CD4-positive, alpha-beta memory T cell (primary cell): Measurements from ENCODE around the gene NAA80. TPM values are rescaled to one million over a fixed set of nuclear protein-coding genes. Genes with fewer than 3 reads are reported as not detected.

Experiments
- CTCF ChIA-PET: fragments of 350-600 bp; sonication (Branson Sonifier 250); formaldehyde crosslinking; loops from one replicate; lab custom pipeline; 2021; ENCODE audit warnings: inconsistent platforms; ENCODE audit not compliant: partially characterized antibody; lab: Charles Lee
- POLR2A ChIA-PET: fragments of 350-600 bp; sonication (Branson Sonifier 250); formaldehyde crosslinking; loops from one replicate; lab custom pipeline; 2021; ENCODE audit not compliant: partially characterized antibody; lab: Charles Lee
- DNase-seq, 5 donors: peaks; one replicate each; pipeline versions ENCODE4 v3.0.0 to v3.0.0-alpha.2; 2020 to 2022; ENCODE audit warnings: mixed read lengths in 1 of 5
- H3K27ac ChIP-seq: one replicate; pipeline ENCODE4 v1.7.0; 2013; ENCODE audit warnings: low read depth, low read length
- H3K27me3 ChIP-seq: 2 replicates; pipeline ENCODE4 v1.7.0; 2013; ENCODE audit warnings: mild to moderate bottlenecking, low read length, moderate library complexity; ENCODE audit not compliant: insufficient read depth
- H3K36me3 ChIP-seq: 2 replicates; pipeline ENCODE4 v1.7.0; 2013; ENCODE audit warnings: mild to moderate bottlenecking, low read length, moderate library complexity; ENCODE audit not compliant: insufficient read depth
- H3K4me1 ChIP-seq: 2 replicates; pipeline ENCODE4 v1.7.0; 2013; ENCODE audit warnings: mild to moderate bottlenecking, low read length, moderate library complexity; ENCODE audit not compliant: insufficient read depth
- H3K4me3 ChIP-seq, 2 donors: one replicate each; pipeline ENCODE4 v1.7.0; 2013; ENCODE audit warnings: low read length in 2 of 2, mild to moderate bottlenecking in 1 of 2
- H3K9me3 ChIP-seq, 2 donors: one replicate each; pipeline ENCODE4 v1.7.0; 2013; ENCODE audit warnings: low read length in 2 of 2, control low read depth in 1 of 2; ENCODE audit not compliant: control insufficient read depth in 1 of 2
- H3K27ac Mint-ChIP-seq, 7 donors: one replicate each; pipeline ENCODE4 v1.8.0; 2020 to 2021; ENCODE audit warnings: mixed read lengths in 7 of 7, mild to moderate bottlenecking in 6 of 7, inconsistent platforms in 3 of 7, moderate library complexity in 3 of 7
- H3K27me3 Mint-ChIP-seq, 2 donors: one replicate each; pipeline ENCODE4 v1.8.0; 2020 to 2021; ENCODE audit warnings: mixed read lengths in 2 of 2
- H3K36me3 Mint-ChIP-seq, 2 donors: one replicate each; pipeline ENCODE4 v1.8.0; 2020 to 2021; ENCODE audit warnings: mixed read lengths in 2 of 2, inconsistent platforms in 1 of 2, mild to moderate bottlenecking in 1 of 2
- H3K4me1 Mint-ChIP-seq, 4 donors: one replicate each; pipeline ENCODE4 v1.8.0; 2020 to 2021; ENCODE audit warnings: mixed read lengths in 4 of 4, mild to moderate bottlenecking in 1 of 4
- H3K4me3 Mint-ChIP-seq, 8 donors: one replicate each; pipeline ENCODE4 v1.8.0; 2020 to 2021; ENCODE audit warnings: mixed read lengths in 8 of 8, mild to moderate bottlenecking in 7 of 8, moderate library complexity in 6 of 8, inconsistent platforms in 3 of 8
- H3K9me3 Mint-ChIP-seq, 8 donors: one replicate each; pipeline ENCODE4 v1.8.0; 2020 to 2021; ENCODE audit warnings: mixed read lengths in 8 of 8, mild to moderate bottlenecking in 5 of 8, inconsistent platforms in 3 of 8, moderate library complexity in 1 of 8
- intact Hi-C: fragments of 100-400 bp; cut with micrococcal nuclease; formaldehyde crosslinking; loops from one replicate; pipeline ENCODE4 v1.15.1; 2023
- polyA plus RNA-seq, 2 donors: library from polyadenylated mRNA; unstranded; fragments of 300-500 nt; fragmentation: Illumina TruSeq; gene quantifications; one replicate each; pipeline ENCODE4 v1.2.3, GENCODE V29; 2021
- total RNA-seq, 2 experiments: library from RNA; stranded (reverse); gene quantifications; one replicate each; pipeline ENCODE4 v1.2.3, GENCODE V29; 2021

Gene NAA80
- total and polyA plus RNA-seq, 4 experiments from 2014 or later = 16.7 to 33.7 (median 31.7) TPM

GRCh38 chr3:50268703-50269451 lies 30.3 kb downstream of the NAA80 start, which contains the start of gene SEMA3B:
Gene SEMA3B, plus strand, starts transcription at chr3:50269147. Its CDS starts 94 bp downstream, at chr3:50269241.
- H3K36me3 Mint-ChIP-seq = no peaks in the 10 kb centered on the region
- peaks cover 3 to 14% (median 5%) of the 10 kb centered on the region in 4 donors for H3K4me1 Mint-ChIP-seq
- ChIA-PET POLR2A (no interaction called here), CTCF (interaction anchor here (1.3 to 7.1 kb wide), 3 partner anchors 43 to 77 kb away, joined by 5 to 36 read pairs (median 10); no protein-coding TSS in a partner anchor)
- H3K27me3 Mint-ChIP-seq = peaks cover 2 to 12% of the 10 kb centered on the region in 2 donors
- intact Hi-C loops = no loop called here
- Histone ChIP-seq H3K4me3 (no peak within 1 kb of the TSS), H3K36me3 (no peaks in the 10 kb centered on the region), H3K27me3 (peaks cover 7% of the 10 kb centered on the region), H3K9me3 (no peaks in the 10 kb centered on the region), H3K27ac (no peak within 1 kb of the TSS), H3K4me1 (peaks cover 8% of the 10 kb centered on the region)
- peak within 1 kb of the TSS in 2 of 7 donors; percentile 28 to 84 for H3K27ac Mint-ChIP-seq
- peak in 1 of 5 donors; percentile 14 for DNase-seq
- no peak within 1 kb of the TSS for H3K4me3 Mint-ChIP-seq
- no peaks in the 10 kb centered on the region for H3K9me3 Mint-ChIP-seq

GRCh38 chr3:50268276-50268675 lies 30.9 kb downstream of the NAA80 start:
- Histone ChIP-seq H3K4me1 (peaks cover 4% of the 10 kb centered on the region), H3K9me3 (no peaks in the 10 kb centered on the region), H3K36me3 (no peaks in the 10 kb centered on the region), H3K27ac (no peak overlapping the region), H3K4me3 (no peak overlapping the region), H3K27me3 (peaks cover under 1% of the 10 kb centered on the region)
- intact Hi-C loops = no loop called here
- Mint-ChIP-seq H3K4me1 (peaks cover 3 to 9% (median 5%) of the 10 kb centered on the region in 4 donors), H3K27ac (peak overlapping the region in 1 of 7 donors; percentile 28), H3K36me3 (no peaks in the 10 kb centered on the region), H3K27me3 (peaks cover 2 to 12% of the 10 kb centered on the region in 2 donors), H3K9me3 (no peaks in the 10 kb centered on the region), H3K4me3 (no peak overlapping the region)
- POLR2A ChIA-PET = interaction anchor here (0.9 kb wide), 1 partner anchor 74 kb away, joined by 3 read pairs; no protein-coding TSS in a partner anchor
- CTCF ChIA-PET = no interaction called here
- no peak for DNase-seq

- Histone ChIP-seq H3K9me3 (no peaks in the 10 kb centered on the region), H3K27ac (no peak overlapping the region), H3K27me3 (no peaks in the 10 kb centered on the region), H3K36me3 (no peaks in the 10 kb centered on the region), H3K4me3 (no peak overlapping the region), H3K4me1 (no peaks in the 10 kb centered on the region)
- CTCF ChIA-PET = interaction anchor here (0.7 to 1.7 kb wide), 5 partner anchors 9 to 73 kb away, joined by 3 to 8 read pairs (median 3); no protein-coding TSS in a partner anchor
- Mint-ChIP-seq H3K27ac (no peak overlapping the region), H3K4me3 (no peak overlapping the region), H3K4me1 (peaks cover 0 to 4% (median 0%) of the 10 kb centered on the region in 4 donors), H3K27me3 (peaks cover 0 to 6% of the 10 kb centered on the region in 2 donors), H3K9me3 (peaks cover 0 to 2% (median 0%) of the 10 kb centered on the region in 8 donors), H3K36me3 (no peaks in the 10 kb centered on the region)
- DNase-seq = peak in 1 of 5 donors; percentile 27
- POLR2A ChIA-PET = interaction anchor here (0.9 kb wide), 1 partner anchor 73 kb away, joined by 3 read pairs; no protein-coding TSS in a partner anchor
- intact Hi-C loops = no loop called here
These were observed 31.8 kb downstream of the NAA80 start for GRCh38 chr3:50267280-50267913.

- Histone ChIP-seq H3K27me3 (no peaks in the 10 kb centered on the region), H3K27ac (no peak overlapping the region), H3K4me3 (no peak overlapping the region), H3K4me1 (no peaks in the 10 kb centered on the region), H3K9me3 (no peaks in the 10 kb centered on the region), H3K36me3 (no peaks in the 10 kb centered on the region)
- H3K36me3 Mint-ChIP-seq = no peaks in the 10 kb centered on the region
- peaks cover 0 to 2% (median 0%) of the 10 kb centered on the region in 8 donors for H3K9me3 Mint-ChIP-seq
- ChIA-PET POLR2A (no interaction called here), CTCF (interaction anchor here (0.7 to 1.7 kb wide), 5 partner anchors 8 to 72 kb away, joined by 3 to 8 read pairs (median 3); no protein-coding TSS in a partner anchor)
- H3K27ac Mint-ChIP-seq = no peak overlapping the region
- H3K27me3 Mint-ChIP-seq = peaks cover 0 to 6% of the 10 kb centered on the region in 2 donors
- intact Hi-C loops = no loop called here
- DNase-seq = no peak
- H3K4me3 Mint-ChIP-seq = no peak overlapping the region
- peaks cover 0 to 4% (median 0%) of the 10 kb centered on the region in 4 donors for H3K4me1 Mint-ChIP-seq
These were observed 32.4 kb downstream of the NAA80 start for GRCh38 chr3:50266836-50267235.

- POLR2A ChIA-PET = interaction anchor here (0.5 kb wide), 1 partner anchor 1650 kb away, joined by 3 read pairs; no protein-coding TSS in a partner anchor
- DNase-seq = peak in 1 of 5 donors; percentile 16
- CTCF ChIA-PET = interaction anchor here (0.6 to 1.7 kb wide), 6 partner anchors 16 to 75 kb away, joined by 3 to 8 read pairs (median 4); no protein-coding TSS in a partner anchor
- Mint-ChIP-seq H3K4me3 (no peak overlapping the region), H3K9me3 (peaks cover 0 to 2% (median 0%) of the 10 kb centered on the region in 8 donors), H3K27me3 (peaks cover 0 to 3% of the 10 kb centered on the region in 2 donors), H3K27ac (peak overlapping the region in 1 of 7 donors; percentile 60), H3K36me3 (no peaks in the 10 kb centered on the region), H3K4me1 (no peaks in the 10 kb centered on the region)
- no peaks in the 10 kb centered on the region for H3K27me3 ChIP-seq
- intact Hi-C loops = no loop called here
- H3K4me3 ChIP-seq = no peak overlapping the region
- no peaks in the 10 kb centered on the region for H3K9me3 ChIP-seq
- no peak overlapping the region for H3K27ac ChIP-seq
- H3K36me3 ChIP-seq = no peaks in the 10 kb centered on the region
- no peaks in the 10 kb centered on the region for H3K4me1 ChIP-seq
These were observed 33.2 kb downstream of the NAA80 start for GRCh38 chr3:50266017-50266416.

- H3K4me3 ChIP-seq = no peak overlapping the region
- H3K4me1 Mint-ChIP-seq = no peaks in the 10 kb centered on the region
- H3K4me3 Mint-ChIP-seq = no peak overlapping the region
- no peaks in the 10 kb centered on the region for H3K9me3 ChIP-seq
- peak in 1 of 5 donors; percentile 28 for DNase-seq
- H3K27ac Mint-ChIP-seq = peak overlapping the region in 1 of 7 donors; percentile 60
- H3K9me3 Mint-ChIP-seq = peaks cover 0 to 2% (median 0%) of the 10 kb centered on the region in 8 donors
- H3K36me3 Mint-ChIP-seq = no peaks in the 10 kb centered on the region
- CTCF ChIA-PET = interaction anchor here (0.6 to 1.7 kb wide), 4 partner anchors 19 to 75 kb away, joined by 3 to 8 read pairs (median 4); no protein-coding TSS in a partner anchor
- peaks cover 3% of the 10 kb centered on the region for H3K4me1 ChIP-seq
- no peaks in the 10 kb centered on the region for H3K27me3 ChIP-seq
- POLR2A ChIA-PET = interaction anchor here (0.5 kb wide), 1 partner anchor 1650 kb away, joined by 3 read pairs; no protein-coding TSS in a partner anchor
- intact Hi-C loops = no loop called here
- H3K36me3 ChIP-seq = no peaks in the 10 kb centered on the region
- no peak overlapping the region for H3K27ac ChIP-seq
- H3K27me3 Mint-ChIP-seq = peaks cover 0 to 3% of the 10 kb centered on the region in 2 donors
These were observed 33.6 kb downstream of the NAA80 start for GRCh38 chr3:50265571-50265970.
